Left hindlimb (tissue), 1 donor: Measurements from ENCODE around the gene PGM1.

Experiments used
- DNase-seq: peaks from one replicate; pipeline ENCODE4 v3.0.0-alpha.2; 2018

The PGM1 gene

DNA sequence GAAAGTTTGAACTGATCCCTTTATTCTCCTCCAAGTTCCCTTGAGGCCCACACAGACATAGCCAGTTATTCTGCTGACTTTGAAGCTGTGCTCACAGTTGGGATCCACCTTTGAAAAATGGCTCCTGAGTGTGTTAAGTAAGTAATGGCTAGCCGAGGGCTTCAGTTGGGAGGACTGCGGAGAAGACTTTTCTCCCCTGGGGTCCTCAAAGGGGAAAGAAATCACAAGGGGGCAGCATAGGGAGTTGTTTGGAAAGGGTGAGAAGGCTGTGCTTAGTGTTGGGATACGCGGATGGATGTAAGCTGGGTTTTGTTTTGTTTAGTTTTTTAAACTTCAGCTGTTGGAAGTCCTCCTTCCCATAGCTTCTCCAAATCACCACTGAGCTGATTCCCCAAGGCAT is 8.3 kb downstream of the PGM1 start:
- no peak for DNase-seq

DNA sequence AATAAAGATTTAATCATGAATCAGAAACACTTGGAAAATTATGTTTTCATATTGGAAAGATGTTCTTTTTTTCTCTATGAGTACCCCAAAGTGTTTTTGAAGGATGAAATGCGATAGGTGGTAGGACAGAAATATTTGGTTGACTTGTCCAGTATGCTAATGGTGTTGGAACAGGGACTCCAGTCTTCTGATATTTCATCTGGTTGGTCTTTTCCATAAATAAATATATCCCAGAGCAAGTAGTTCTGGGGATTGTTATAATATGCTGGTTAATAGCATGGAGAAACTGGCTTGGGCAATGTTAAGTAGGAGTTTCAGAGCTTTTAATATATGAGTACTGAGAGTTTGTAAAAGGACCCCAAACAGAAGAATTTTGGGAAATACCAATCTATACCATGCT is 8.7 kb downstream of the PGM1 start:
- no peak for DNase-seq

DNA sequence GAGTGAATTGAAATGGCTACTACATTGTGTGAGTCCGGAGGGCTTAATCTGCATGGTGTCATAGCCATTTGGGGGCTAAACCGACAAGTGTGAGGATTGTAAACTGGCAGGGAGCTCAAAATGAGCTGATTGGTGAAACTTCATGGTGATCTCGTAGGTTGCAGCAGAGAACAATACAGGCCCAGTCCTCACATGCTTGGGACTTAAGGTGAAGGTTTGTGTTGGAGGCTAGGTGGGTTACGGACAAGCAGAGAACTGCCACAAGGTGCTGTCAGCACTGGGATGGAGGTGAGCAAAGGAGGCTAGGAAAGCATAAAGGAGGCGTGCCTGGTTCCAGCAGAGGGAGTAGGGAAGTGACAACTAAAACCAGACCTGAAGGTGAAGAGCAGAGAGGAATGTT is 9.4 kb downstream of the PGM1 start:
- DNase-seq = no peak

DNA sequence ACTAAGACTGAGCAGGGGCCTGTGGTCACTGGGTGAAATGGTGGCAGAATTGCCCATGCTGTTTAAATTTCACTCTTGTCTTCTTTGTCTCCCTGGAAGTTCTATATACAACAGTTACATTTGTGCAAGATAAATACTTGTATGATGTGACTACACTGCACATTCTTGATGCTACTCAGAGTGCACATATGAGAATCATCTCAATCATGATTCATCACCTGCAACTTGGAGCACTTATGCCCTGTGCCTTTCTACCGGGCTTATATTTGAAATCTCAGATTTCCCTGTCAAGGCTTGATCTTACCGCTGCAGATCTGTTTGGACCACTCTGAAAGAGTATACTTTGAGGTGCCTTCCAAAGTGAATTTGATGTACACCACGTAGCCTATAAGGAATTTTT is 10.6 kb downstream of the PGM1 start:
- DNase-seq = no peak

DNA sequence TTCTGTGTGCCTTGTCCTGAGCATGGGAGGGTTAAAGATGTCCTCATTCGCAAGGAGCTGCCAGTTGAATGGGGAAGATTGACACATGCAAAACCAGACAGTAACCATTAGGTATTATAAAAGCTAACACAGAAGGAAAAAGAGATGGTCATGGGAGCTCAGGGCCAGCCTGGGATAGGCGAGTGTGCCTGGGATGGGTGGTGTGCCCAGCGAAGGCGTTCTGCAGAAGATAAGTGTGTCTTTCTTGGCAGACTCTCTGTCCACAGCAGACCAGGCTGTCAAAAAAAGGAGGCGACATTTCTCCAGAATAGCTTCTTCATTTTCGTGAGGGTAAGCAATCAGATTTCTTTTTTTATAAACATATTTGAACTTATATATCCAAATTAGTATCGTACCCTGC is 14.1 kb downstream of the PGM1 start:
- DNase-seq = no peak

DNA sequence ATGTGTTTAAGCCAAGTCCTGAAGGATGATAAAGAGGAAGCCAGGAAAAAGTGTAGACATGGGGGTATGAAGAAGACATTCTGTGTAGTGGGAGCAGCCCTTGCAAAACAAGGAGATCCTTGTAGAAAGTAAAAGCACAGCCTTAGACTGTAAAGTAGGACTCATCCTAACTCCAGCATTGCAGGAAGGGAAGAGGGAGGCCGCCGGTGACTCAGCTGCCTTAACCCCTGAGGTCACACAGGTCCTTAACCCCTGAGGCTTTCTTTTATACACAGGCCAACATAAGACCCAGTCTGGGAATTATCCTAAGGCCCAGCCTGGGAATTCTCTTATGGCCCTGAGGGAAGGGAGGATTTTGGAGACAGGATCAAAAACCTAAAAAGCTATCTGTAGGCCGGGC is 18.0 kb downstream of the PGM1 start:
- DNase-seq = no peak

DNA sequence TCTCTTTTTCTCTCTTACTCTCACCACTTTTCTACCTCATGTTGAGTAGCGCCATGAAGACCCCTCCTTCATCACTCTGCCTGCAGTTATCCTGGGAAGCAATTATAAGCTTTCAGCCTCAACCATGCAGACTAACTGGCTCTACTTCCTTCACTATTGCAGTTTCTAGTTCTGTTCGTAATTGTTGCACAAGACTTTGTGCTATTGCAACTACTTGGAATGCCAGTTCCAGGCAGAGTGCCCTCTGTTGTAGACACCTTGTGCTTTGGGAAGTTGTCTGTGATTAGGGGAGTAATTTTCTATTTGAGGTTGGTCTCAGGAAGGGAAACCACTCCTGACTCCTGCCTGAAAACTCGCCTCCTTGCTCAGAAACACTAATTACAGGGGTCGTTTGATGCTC is 19.4 kb downstream of the PGM1 start:
- DNase-seq = no peak

DNA sequence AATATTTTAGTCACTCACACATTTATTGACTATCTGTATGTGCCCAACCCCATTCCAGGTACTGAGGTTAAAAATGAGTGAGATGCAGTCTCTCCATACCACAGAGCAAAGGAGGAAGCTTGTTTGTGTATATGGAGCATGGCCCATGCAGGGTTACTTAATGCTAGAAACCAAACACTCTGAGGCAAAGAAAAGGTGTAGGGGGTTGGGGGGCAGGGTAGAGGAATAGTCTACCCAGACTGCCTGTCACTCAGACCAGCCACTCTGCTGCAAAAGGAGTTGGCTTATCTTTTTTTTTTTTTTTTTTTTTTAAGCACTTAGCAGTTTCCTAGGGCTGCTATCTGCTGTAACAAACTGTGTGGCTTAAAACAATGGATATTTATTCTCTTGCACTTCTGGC is 19.8 kb downstream of the PGM1 start:
- no peak for DNase-seq

DNA sequence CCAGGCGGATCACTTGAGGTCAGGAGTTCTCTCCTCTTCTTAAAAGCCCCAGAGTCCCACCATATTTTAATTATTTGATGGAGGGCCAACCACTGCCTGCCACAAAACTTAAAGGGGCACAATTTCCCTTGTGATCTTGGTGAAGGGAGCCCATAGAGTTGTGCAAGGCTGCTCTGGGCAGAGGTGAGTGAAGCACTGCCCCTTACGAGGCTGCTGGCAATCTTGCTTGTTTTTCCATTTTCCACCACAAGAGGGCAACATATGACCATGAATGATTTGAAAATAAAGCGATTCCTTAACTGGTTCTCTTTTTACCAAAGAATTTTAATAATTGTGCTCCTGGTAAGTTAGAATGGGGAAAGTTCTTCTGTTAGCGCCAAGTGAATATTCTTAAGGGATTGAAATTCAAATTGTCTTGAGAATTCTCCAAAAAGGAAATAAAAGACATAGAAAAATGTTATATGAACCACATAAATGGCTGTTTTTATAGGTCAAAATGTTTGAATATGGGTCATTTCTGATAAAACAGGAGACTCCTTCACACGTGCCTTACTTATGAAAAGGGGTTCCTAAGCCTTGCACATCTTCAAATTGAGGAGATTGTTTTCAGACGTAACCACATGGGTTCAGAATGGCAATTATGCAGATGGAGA is 22.7 kb downstream of the PGM1 start:
- DNase-seq = no peak

DNA sequence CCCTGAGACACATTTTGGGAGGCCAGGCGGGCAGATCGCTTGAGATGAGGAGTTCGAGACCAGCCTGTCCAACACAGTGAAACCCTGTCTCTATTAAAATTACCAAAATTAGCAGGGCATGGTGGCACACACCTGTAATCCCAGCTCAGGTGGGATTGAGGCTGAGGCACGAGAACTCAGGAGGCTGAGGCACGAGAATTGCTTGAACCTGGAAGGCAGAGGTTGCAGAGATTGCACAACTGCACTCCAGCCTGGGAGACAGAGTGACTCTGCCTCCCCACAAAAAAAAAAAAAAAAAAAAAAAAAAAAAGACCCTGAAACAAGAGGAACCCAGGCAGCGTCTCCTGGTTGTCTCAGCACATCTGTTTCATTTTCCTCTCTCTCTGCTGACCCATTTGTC is 24.2 kb downstream of the PGM1 start:
- no peak for DNase-seq

DNA sequence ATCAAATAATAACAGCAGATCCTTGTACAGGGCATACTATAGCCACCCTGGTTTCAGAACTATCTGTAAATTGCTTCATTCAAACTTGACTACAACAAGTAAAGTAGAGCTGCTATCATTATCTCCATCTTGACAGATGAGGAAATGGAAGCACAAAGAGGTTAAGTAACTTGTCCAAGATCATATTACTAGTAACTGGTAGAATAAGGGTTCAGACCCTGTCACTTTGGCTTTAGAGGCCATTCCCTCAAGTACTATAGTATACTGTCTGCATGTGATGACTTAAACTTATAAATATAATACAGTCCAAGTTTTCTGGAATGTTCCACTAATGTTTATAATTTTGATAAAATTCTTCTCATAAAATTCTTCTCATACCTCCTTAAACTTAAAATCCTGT is 24.8 kb downstream of the PGM1 start:
- no peak for DNase-seq

DNA sequence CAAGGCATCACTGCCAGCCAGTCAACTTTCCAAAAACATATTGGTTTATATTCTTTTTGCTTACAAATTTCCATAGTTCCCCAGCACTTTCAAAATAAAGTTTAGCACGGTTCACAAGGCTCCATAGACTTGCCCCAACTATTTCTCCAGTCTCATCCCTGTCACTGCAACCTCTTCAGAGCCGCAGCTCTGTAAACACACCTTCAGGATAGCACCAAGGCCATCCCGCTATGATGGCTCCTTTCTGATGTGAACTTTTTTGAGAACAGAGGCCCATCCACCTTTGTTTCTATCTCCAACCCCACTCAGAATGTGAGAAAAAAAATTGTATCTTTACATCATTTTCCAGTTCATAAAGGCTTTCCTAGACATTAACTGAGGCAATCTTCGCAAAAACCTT is 26.3 kb downstream of the PGM1 start:
- DNase-seq = no peak

DNA sequence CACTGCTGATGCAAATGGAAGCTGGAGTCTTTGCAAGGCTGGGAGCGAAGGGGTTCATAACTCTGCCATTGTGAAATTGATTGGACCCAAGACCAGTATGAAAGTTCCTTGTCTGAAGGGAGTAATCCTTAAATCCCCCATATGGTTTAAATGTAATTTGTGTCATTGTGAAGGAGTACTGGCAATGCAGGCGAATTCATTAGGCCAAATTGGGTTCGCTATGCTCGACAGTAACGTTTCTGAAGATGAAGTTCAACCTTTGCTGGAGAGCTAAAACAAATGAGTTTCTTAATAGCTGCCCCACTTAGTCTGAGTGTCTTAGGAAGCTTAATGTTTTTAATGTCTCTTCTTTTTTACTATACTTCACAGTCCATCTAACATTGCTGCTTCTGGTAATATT is 27.5 kb downstream of the PGM1 start:
- no peak for DNase-seq

DNA sequence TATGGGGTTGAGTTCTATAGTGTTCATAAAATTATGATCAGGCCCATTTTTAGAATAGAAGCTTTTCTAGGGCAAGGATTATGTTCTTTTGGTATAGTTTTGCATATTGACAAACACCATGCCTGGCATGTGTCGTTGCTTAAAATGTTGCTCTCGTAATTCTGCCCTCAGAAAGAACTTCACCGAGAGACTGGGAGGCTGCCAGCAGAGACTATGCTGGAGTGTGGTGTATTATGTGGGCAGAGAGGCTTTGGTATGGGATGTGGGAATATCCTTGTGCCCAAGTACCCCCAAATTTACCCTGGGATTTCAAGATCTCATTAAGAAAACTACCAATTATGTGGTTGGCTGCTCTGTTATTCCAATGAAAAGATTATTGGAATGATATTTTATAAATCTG is 27.9 kb downstream of the PGM1 start:
- no peak for DNase-seq

DNA sequence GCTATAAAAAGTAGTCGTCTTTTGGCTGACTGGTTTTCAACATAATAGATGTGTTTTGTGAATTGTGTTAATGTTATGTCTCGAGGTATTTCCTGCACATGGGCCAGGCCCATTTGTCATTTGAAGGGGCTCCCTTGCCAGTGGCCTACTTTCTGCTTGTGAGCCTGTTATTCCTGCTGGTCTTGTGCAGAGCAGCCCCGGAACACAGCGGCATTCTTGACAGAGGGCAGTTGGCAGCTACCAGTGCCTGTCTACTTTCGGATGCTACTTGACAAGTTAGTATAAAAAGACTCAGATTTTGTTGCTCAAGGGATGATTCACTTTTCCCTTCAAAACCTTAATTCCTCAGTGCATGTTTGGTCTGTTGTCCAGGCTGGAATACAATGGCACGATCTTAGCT is 28.5 kb downstream of the PGM1 start:
- no peak for DNase-seq

DNA sequence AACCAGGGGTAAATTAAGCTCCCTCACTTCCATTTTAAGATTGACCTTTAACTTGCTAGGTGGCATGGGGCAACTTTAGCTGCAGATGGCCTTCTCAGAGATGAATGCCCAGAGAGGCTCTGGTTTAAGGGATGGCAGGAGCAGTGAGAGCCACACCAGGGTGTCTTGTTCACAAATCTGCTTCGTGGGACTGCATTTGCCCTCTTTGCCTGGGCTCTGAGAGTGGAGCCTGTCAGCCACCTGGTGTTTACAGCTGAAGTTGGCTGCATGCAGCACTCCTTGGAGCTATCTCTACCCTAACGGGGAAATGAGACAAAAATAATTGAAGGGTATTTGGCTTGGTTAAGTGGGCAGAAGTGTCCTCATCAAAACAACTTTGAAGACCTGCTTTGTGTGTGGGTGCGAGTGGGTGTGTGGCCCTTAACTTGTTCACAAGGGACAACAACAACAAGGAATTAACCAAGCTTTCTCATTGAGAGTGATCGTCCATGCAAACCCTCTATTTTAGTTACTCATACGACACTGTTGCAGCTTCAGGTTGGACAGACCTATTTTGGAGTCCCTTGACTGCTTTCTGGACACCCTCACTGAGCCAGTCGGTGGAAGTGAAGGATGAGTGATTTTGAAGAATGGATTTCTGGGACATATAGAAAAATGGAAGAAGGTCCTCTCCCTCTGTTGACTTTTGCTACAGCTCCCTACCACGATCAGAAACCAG is 29.8 kb downstream of the PGM1 start:
- no peak for DNase-seq

DNA sequence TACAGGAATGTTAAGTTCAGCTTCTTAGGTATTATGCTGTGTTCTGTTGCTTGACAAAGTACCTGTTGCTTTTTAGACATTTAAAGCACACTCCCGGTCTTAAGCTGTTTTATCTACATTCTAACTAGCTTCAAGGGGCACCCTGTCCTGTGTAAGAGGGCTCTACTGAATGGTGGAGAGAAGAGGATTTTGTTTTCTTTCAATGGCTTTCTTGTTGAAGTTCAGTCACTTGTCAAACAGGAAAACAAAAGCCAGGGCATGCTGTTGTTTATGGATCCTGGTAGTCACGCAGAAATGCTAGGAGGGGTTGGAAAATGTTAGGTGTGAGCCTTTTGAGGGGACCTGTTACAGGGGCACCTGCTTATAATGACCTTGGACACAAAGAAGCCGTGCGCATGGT is 30.7 kb downstream of the PGM1 start:
- DNase-seq = no peak

DNA sequence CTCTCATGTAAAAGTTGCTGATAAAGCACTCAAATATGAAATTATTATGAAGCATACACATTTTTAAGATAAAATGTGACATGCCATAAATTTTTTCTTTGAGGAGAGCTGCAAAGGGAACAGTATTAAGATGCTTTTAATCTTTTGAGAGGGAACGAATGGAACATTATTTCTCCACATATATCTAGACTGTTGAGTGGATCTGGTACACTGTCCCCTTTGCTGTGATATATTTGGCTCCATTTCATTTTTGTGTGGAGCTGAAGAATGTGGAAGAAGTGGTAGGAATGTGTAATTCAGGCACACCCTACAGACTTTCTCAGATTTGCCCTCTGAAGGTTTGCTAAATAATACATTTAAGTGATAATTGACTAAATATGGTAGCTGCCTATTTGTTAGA is 31.7 kb downstream of the PGM1 start:
- no peak for DNase-seq

DNA sequence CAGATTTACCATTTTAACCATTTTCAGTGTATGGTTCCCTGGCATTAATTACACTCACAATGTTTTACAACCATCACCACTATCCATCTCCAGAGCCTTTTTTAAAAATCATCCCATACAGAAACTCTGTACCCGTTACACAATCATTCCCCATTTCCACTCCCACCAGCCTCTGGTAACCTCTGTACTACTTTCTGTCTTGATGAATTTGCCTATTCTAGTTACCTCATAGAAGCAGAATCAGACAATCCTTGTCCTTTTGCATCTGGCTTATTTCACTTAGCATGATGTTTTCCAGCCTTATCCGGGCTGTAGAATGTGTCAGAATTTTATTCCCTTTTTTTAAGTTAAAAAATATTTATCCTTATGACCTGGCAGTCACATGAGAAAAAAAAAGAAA is 33.0 kb downstream of the PGM1 start:
- DNase-seq = no peak

DNA sequence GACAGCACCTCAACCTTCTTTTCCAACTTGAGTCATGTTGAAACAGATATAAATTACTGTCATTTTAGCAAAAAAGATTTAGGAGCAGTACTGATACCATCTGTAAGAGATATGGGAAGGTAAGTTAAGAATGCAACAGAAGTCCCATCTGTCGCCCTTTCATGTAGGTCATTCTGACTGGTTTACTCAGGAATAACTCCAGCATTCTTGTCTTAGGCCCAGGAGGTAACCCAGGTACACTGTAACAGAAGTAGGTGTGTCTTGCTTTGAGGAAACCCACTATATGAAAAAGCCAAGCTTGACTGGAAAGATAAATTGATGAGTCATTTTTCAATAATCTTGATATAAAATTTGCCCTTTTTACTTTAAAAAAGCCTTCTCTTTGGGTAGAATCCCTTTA is 35.4 kb downstream of the PGM1 start:
- DNase-seq = no peak

DNA sequence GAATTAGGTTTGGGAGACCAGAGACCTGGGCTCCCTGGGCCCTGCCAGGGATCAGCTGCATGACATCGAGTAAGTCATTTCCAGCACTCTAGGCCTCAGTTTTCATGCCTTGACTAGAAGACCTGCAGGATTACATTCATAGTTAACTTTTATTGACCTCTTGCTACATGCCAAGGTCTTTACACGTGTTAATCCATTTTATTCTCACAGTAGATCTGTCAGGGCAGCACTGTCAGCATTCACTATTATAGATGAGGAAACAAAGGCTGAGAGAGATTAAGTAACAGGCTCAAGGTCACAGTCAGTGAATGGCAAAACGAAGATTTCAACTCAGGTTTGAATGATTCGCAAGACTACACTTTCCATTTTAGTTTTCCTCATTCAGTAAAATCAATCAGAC is 37.0 kb downstream of the PGM1 start:
- DNase-seq = no peak

DNA sequence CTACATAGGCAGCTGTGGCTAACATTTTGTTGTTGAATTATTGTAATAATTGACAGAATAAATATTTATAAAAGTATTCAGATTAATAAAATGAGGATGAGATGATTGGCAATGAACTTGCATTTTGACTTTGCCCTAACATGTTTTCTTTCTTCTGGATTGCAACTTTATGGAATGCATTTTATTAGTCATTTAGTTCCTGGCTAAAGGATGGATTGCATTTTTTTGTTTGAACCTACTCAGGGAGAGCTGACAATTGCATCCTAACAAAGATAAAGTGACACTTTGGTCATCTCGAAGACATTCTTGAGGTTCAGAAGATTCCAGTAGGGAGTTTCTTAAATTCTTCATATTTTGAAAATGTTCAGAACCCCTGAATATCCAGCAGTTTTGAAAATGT is 37.5 kb downstream of the PGM1 start:
- no peak for DNase-seq

DNA sequence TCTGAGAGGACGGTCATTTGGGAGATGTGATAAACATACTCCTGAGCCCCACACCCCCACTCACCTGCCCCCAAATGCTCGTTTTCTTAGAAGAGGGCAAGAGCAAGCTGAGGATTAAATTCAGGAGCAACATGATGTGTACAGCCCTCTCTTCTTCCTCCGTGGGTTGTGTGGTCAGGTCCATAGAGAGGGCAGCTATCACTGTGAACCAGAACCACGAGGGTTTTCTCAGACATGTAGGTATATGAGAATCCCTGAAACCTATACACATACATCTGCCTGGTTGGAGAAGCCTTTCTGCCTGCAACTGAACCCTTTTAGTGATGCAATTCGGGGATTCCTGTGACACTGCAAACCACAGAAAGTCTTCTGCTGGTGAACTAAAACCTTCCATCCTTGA is 38.9 kb downstream of the PGM1 start:
- no peak for DNase-seq

DNA sequence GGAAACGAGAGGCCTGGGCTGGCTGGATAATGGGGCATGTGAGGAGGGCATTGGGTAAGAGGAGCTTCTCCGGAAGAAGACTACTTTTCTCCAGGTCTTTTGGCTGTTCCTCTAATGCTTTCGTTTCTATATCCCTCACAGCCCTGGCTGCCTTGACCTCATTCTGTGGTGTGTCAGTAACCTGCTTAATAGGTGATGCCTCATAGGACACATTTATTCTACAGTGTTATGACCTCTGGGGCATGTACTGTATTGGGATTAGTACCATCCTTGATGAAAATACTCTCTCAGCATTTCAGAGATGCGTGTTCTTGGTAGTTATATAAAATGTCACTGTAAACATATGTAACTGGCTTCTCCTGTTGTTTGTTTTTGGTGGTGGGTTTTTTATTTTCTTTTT is 40.1 kb downstream of the PGM1 start:
- DNase-seq = no peak

DNA sequence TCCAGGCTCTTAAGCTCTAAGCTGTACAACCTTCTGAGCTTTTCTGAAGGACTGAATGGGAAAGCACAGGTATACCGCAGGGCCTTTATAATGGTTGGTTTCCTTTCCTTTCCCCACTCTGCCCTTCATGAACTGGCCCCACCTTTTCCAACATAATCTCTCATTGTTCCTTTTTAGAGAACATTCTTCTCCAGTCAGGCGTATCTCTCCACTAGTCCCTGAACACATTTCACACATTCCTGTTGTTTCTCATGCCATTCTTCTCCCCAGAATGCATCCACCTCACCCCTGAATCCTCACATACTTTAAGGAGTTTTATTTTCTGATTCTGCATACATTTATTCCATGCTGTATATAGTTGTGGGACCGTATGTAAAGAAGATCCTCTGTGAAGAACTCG is 41.3 kb downstream of the PGM1 start:
- no peak for DNase-seq
